VCaP (cell line): ENCODE measurements around the gene AP2A1.

Source experiments
- H3K27ac ChIP-seq: fragments of 450-650 bp; 2 replicates; pipeline ENCODE4 v1.5.1; 2017
- CTCF ChIP-seq: fragments of 450-650 bp; conservative IDR thresholded peaks from 2 replicates; pipeline ENCODE4 v1.5.1; 2017; ENCODE audit warnings: mild to moderate bottlenecking, moderate library complexity

The AP2A1 gene

GRCh38 chr19:49739933-49740332 is 26.9 kb upstream of the AP2A1 start:
- no peak for TF ChIP-seq CTCF

GRCh38 chr19:49741210-49741844 is 25.5 kb upstream of the AP2A1 start:
- TF ChIP-seq CTCF: no peak
- no peak overlapping the region for H3K27ac ChIP-seq

More at GRCh38 chr19:49739933-49740332, 26.9 kb upstream of the AP2A1 start:
- no peak overlapping the region for H3K27ac ChIP-seq

GRCh38 chr19:49744946-49745381 is 21.8 kb upstream of the AP2A1 start:
- H3K27ac ChIP-seq: no peak overlapping the region
- TF ChIP-seq CTCF: no peak

GRCh38 chr19:49746206-49746958 is 20.4 kb upstream of the AP2A1 start:
- TF ChIP-seq CTCF: no peak
- no peak overlapping the region for H3K27ac ChIP-seq

- no peak for TF ChIP-seq CTCF
- H3K27ac ChIP-seq: no peak overlapping the region
These were observed 17.6 kb upstream of the AP2A1 start for GRCh38 chr19:49749055-49749716.

GRCh38 chr19:49749771-49750170 is 17.0 kb upstream of the AP2A1 start:
- no peak for TF ChIP-seq CTCF
- H3K27ac ChIP-seq: no peak overlapping the region

- H3K27ac ChIP-seq: no peak overlapping the region
- TF ChIP-seq CTCF: no peak
These were observed 14.1 kb upstream of the AP2A1 start for GRCh38 chr19:49752701-49753100.
